GM12875 (cell line): ENCODE results near the gene MEIOSIN.

Source experiments
- H3K4me3 ChIP-seq: one replicate; pipeline ENCODE4 v1.5.1; 2011; ENCODE audit warnings: low read depth, low read length, control low read depth
- TF ChIP-seq, protein P1 (sequence below): IDR thresholded peaks from 2 replicates; pipeline ENCODE4 v1.5.1; 2011; ENCODE audit warnings: low read depth, mild to moderate bottlenecking, control low read depth, inconsistent platforms, low read length, moderate library complexity, borderline replicate concordance; ENCODE audit not compliant: insufficient read depth

The MEIOSIN gene

DNA sequence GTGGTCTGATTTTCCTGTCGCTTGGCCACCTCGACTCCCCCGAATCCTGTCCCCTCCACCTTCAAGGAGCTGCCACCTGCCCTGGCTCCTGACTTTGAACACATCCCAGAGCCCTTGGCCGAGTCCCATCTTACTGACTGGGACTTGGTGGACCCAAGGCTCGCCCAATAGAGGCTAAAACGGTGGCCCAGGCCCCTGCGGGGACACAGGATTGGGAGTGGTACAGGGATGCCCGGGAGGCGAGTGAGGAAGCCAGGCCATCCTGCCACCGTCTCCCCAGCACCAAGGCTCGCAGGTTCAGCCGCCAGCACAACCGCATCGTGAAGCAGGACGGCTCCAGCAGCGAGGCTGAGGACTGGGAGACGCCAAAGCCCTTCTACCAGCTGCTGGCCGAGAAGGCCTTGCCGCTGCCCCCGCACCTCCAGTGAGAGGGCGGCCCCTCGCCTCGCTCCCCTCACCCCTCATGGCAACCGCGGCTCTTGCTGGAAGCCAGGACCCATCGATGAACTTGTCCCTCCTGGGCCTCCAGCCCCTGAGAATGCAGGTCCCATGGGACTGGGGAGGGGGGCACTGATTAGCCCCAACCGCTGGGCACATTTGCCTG, 30.6 kb downstream of the MEIOSIN start:
- TF ChIP-seq, protein P1, sequence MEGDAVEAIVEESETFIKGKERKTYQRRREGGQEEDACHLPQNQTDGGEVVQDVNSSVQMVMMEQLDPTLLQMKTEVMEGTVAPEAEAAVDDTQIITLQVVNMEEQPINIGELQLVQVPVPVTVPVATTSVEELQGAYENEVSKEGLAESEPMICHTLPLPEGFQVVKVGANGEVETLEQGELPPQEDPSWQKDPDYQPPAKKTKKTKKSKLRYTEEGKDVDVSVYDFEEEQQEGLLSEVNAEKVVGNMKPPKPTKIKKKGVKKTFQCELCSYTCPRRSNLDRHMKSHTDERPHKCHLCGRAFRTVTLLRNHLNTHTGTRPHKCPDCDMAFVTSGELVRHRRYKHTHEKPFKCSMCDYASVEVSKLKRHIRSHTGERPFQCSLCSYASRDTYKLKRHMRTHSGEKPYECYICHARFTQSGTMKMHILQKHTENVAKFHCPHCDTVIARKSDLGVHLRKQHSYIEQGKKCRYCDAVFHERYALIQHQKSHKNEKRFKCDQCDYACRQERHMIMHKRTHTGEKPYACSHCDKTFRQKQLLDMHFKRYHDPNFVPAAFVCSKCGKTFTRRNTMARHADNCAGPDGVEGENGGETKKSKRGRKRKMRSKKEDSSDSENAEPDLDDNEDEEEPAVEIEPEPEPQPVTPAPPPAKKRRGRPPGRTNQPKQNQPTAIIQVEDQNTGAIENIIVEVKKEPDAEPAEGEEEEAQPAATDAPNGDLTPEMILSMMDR, result no peak
- no peak overlapping the region for H3K4me3 ChIP-seq

DNA sequence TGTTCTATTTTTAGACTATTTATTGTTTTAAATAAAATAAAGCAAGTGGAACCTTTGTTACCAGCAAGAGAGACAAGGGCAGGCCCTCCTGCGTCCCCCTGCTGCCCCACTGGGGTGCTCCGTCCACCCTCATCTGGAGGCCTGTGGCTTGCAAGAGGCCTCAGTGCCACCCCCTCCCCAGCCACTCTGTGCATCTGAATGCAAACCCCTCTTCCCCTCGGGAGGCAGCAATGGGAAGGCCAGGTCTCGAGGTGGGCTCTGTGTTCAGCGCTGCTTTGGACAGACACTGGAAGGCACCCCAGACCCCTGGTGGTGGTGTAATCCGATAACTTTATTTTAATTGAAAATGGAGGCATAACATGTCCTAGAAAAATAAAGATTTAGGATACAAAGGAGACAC, 31.2 kb downstream of the MEIOSIN start:
- TF ChIP-seq, protein P1, result no peak
- no peak overlapping the region for H3K4me3 ChIP-seq

DNA sequence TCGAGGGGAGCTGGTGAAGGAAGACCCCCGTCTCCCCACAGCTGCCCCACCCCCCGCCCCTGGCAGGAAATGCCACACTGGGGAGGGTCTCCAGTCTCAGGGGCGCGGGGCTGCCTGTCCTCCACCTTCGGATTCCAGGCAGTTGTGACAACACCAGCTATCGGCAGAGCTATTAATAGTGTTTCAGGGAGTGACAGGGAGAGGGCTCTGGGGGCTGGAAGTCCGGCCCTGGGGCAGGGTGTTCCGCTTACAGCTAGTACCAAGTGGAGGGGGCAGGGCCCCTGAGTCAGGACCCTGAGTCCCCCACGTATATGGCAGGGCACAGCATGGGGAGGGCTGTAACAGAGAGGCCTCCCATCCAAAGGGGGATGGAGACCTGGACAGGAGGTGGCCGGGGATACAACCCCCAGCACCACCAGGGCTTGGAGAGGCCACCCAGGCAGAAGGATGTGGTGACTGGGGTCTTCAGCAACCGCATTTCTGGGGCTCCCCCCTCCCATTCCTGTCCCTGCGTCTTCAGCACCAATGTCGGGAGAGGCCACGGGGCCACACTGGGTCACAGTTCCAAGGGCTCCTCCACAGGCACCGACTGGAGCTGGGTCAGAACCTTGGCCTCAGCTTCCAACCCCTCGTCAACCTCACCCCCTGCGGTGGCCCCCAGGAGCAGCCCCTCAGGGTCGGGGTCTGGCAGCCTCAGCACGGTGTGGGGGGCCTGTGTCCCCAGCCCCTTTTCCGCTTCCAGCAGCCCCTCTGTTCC, 31.9 kb downstream of the MEIOSIN start:
- no peak overlapping the region for H3K4me3 ChIP-seq
- TF ChIP-seq, protein P1, result no peak

DNA sequence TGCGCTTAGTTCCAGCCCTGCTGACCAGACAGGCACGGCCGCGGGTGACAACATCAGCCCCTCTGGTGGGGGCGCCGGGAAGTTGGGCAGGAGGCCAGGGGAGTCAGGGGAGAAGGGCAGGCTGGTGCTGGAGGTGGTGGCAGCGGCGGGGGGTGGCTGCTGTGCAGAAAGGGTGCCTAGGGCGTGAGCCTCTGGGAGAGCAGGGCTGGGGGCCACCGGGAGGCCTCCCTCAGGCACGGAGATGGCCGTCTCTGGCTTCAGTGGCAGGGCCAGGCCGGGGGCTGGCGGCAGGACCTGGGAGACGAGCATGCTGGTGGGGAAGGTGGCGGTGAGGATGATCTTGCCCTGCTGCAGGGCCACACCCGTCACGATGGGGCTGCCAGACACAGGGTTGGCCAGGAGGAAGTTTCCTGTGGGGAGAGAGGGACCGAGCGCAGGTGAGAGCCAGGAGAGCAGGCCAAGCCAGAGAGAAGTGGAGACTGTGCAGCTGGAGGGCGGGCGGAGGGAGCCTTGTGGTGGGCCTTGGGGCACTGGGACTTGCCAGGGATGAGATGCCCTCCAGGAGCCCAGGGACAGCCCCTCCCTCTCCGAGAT, 32.6 kb downstream of the MEIOSIN start:
- TF ChIP-seq, protein P1, result no peak
- no peak overlapping the region for H3K4me3 ChIP-seq

DNA sequence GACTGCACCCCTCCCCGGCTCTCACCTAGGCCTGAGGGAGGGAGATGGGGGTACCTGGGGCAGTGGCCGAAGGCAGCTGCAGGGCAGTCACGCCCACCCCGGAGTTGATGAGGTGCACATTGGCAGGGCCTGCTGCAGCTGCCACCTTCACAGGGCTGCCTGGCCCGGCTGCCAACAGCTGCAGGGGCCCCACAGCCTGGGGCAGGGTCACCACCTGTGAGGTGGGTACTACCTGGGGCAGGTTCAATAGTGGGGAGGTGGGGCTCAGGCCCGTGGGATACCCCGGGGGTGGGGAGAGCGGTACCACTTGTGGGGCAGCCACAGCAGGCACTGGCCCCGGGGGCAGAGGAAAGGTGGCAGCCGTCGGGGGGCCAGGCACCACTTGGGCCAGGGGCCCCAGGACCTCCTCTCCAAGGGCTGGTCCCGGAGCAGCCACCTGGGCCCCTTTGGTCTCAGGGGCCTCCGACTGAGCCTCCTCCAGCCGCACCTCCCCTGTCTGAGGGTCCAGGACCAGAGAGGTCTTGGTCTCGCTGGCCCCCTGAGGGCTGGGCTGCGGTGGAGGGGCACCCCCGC, 33.1 kb downstream of the MEIOSIN start:
- TF ChIP-seq, protein P1, result no peak
- no peak overlapping the region for H3K4me3 ChIP-seq

DNA sequence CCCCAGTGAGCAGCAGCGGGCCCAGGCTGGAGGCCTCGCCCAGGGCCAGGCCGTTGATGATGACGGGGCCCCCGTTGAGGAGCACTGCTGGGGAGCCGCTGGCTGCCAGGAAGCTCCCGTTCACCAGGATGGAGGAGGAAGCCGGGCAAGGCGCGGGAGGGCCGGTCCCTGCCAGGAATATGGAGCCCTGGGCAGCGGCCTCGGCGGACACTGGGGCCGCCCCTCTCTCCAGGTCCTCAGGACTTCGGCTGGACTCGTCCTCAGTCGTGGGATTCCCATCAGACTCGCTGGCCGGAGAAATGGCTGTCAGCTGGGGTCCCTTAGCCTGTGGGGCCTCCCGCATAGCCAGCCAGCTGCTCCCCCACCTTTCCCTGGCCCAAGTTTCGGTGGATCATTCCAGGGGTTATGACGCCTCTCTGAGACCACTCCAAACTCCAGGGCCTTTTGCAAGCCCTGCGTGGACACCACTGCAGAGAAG, 33.7 kb downstream of the MEIOSIN start:
- TF ChIP-seq, protein P1, result no peak
- no peak overlapping the region for H3K4me3 ChIP-seq

DNA sequence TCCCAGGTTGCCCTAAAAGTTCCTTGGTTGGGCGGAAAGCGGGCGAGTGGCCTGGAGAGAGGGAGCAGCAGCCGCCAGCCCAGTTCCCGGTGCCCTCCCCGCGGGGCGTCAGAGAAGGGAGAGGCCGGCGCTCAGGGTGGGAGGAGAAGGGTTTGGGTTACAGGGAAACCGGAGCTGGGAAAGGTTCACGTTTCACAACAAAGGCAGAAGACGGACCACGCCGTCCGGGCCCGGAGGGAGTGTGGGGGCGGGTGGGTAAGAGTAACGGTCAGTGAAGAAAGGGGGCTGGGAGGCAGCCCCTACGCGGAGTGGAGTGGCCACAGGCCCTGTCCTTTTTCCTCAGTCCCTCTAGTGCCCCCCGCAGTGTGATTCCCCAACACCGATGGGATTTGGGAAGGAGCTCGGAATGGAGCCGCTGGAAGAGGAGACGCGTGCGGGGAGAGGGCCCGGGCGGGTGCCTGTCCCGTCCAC, 34.2 kb downstream of the MEIOSIN start:
- H3K4me3 ChIP-seq, result peak overlapping the region; percentile 75
- TF ChIP-seq, protein P1, result no peak
